ENCODE measurements around the gene ZNF699.
"Not testable (repeated sequence)": the region's sequence is repeated elsewhere in the genome, so short reads cannot be mapped to it uniquely, and the experiment has no call there.

Gene ZNF699

GRCh38 chr19:9309139-9309973 is at the start of gene ZNF699:
Gene ZNF699 (minus strand): TSS chr19:9309838. CDS start chr19:9305119, 4,719 bp downstream.
- peak; percentile 87 for DNase-seq (ENCODE audit: low read depth)

- no peak for DNase-seq (ENCODE audit: low read depth)
These were observed 45.0 kb upstream of the ZNF699 start for GRCh38 chr19:9354651-9355050.

- no peak for DNase-seq (ENCODE audit: low read depth)
These were observed 43.4 kb upstream of the ZNF699 start for GRCh38 chr19:9353011-9353410.

- DNase-seq (ENCODE audit: low read depth): no peak
These were observed 42.9 kb upstream of the ZNF699 start for GRCh38 chr19:9352505-9352904.

- no peak for DNase-seq (ENCODE audit: low read depth)
These were observed 39.0 kb upstream of the ZNF699 start for GRCh38 chr19:9348671-9349070.

- DNase-seq (ENCODE audit: low read depth): no peak
These were observed 38.6 kb upstream of the ZNF699 start for GRCh38 chr19:9348253-9348652.

GRCh38 chr19:9345005-9345404 is 35.4 kb upstream of the ZNF699 start:
- no peak for DNase-seq (ENCODE audit: low read depth)

- no peak for DNase-seq (ENCODE audit: low read depth)
These were observed 33.1 kb upstream of the ZNF699 start for GRCh38 chr19:9342610-9343304.

GRCh38 chr19:9329999-9330398 is 20.4 kb upstream of the ZNF699 start:
- no peak for DNase-seq (ENCODE audit: low read depth)

- DNase-seq (ENCODE audit: low read depth): no peak
These were observed 14.9 kb upstream of the ZNF699 start for GRCh38 chr19:9324584-9324962.

- peak; percentile 82 for DNase-seq (ENCODE audit: low read depth)
These were observed 14.4 kb upstream of the ZNF699 start, which contains the start of gene ZNF559 for GRCh38 chr19:9323919-9324583. Gene ZNF559 (plus strand): TSS chr19:9324179. CDS start chr19:9338550, 14,371 bp downstream.

- peak; percentile 65 for DNase-seq (ENCODE audit: low read depth)
These were observed 13.9 kb upstream of the ZNF699 start for GRCh38 chr19:9323557-9323918.

- DNase-seq (ENCODE audit: low read depth): not testable (repeated sequence)
These were observed 12.6 kb upstream of the ZNF699 start for GRCh38 chr19:9322201-9322600.

- DNase-seq (ENCODE audit: low read depth): not testable (repeated sequence)
These were observed 12.1 kb upstream of the ZNF699 start for GRCh38 chr19:9321756-9322155.

GRCh38 chr19:9321338-9321737 is 11.7 kb upstream of the ZNF699 start:
- no peak for DNase-seq (ENCODE audit: low read depth)

GRCh38 chr19:9313756-9314155 is 4.1 kb upstream of the ZNF699 start:
- no peak for DNase-seq (ENCODE audit: low read depth)

GRCh38 chr19:9309974-9310446 is 372 bp upstream of the ZNF699 start:
- DNase-seq (ENCODE audit: low read depth): peak; percentile 67

GRCh38 chr19:9308091-9308770 is 1.4 kb downstream of the ZNF699 start:
- no peak for DNase-seq (ENCODE audit: low read depth)

- DNase-seq (ENCODE audit: low read depth): peak; percentile 89
These were observed 3.2 kb downstream of the ZNF699 start for GRCh38 chr19:9306443-9306842.

GRCh38 chr19:9296336-9296735 is 13.3 kb downstream of the ZNF699 start:
- DNase-seq (ENCODE audit: low read depth): no peak

- no peak for DNase-seq (ENCODE audit: low read depth)
These were observed 14.2 kb downstream of the ZNF699 start for GRCh38 chr19:9295411-9295849.

Measured in non-pigmented ciliary epithelial cell (primary cell).